H9 (cell line): Measurements from ENCODE around the gene CRTAP. TPM values are rescaled to one million over a fixed set of nuclear protein-coding genes. Genes with fewer than 3 reads are reported as not detected.
A peak's percentile ranks its signal among the peaks of the same experiment; 100 is the strongest.
"Not testable (repeated sequence)": the region's sequence is repeated elsewhere in the genome, so short reads cannot be mapped to it uniquely, and the experiment has no call there.

Source experiments
- DNase-seq: peaks from one replicate; pipeline ENCODE4 v3.0.0-alpha.2; 2017
- H2AFZ ChIP-seq: one replicate; pipeline ENCODE4 v1.6.1; 2013; ENCODE audit warnings: mild to moderate bottlenecking, low read length, control low read depth, moderate library complexity
- H2AK5ac ChIP-seq: 2 replicates; pipeline ENCODE4 v1.6.1; 2013; ENCODE audit warnings: low read length, control low read depth, mixed read lengths; ENCODE audit not compliant: insufficient read length
- H2BK120ac ChIP-seq: one replicate; pipeline ENCODE4 v1.6.1; 2013; ENCODE audit warnings: low read depth, mild to moderate bottlenecking, low read length, control low read depth, inconsistent platforms; ENCODE audit not compliant: poor library complexity, severe bottlenecking
- H2BK12ac ChIP-seq: 2 replicates; pipeline ENCODE4 v1.6.1; 2013; ENCODE audit warnings: low read length, control low read depth, mixed read lengths, low read depth; ENCODE audit not compliant: insufficient read length
- H2BK15ac ChIP-seq: 2 replicates; pipeline ENCODE4 v1.6.1; 2013; ENCODE audit warnings: low read depth, low read length, control low read depth
- H2BK20ac ChIP-seq: one replicate; pipeline ENCODE4 v1.6.1; 2013; ENCODE audit warnings: low read depth, mild to moderate bottlenecking, low read length, control low read depth, inconsistent platforms; ENCODE audit not compliant: poor library complexity, severe bottlenecking
- H2BK5ac ChIP-seq: 2 replicates; pipeline ENCODE4 v1.6.1; 2013; ENCODE audit warnings: low read length, control low read depth, mixed read lengths; ENCODE audit not compliant: insufficient read length
- H3K14ac ChIP-seq: 2 replicates; pipeline ENCODE4 v1.6.1; 2013; ENCODE audit warnings: low read length, control low read depth; ENCODE audit not compliant: insufficient read depth
- H3K18ac ChIP-seq: 2 replicates; pipeline ENCODE4 v1.6.1; 2013; ENCODE audit warnings: low read depth, mild to moderate bottlenecking, mixed read lengths, low read length, control low read depth; ENCODE audit not compliant: insufficient read length
- H3K23ac ChIP-seq: 2 replicates; pipeline ENCODE4 v1.6.1; 2013; ENCODE audit warnings: low read length, control low read depth, mixed read lengths, low read depth; ENCODE audit not compliant: insufficient read length
- H3K23me2 ChIP-seq: 2 replicates; pipeline ENCODE4 v1.6.1; 2013; ENCODE audit warnings: low read depth, mild to moderate bottlenecking, mixed read lengths, low read length, control low read depth; ENCODE audit not compliant: insufficient read length, poor library complexity, severe bottlenecking
- H3K27ac ChIP-seq: 2 replicates; pipeline ENCODE4 v1.5.1; 2013; ENCODE audit warnings: low read length, control low read depth, mixed read lengths, low read depth; ENCODE audit not compliant: insufficient read length
- H3K27me3 ChIP-seq: 2 replicates; pipeline ENCODE4 v1.6.1; 2013; ENCODE audit warnings: low read length, control low read depth, inconsistent platforms; ENCODE audit not compliant: insufficient read depth
- H3K4ac ChIP-seq: 2 replicates; pipeline ENCODE4 v1.6.1; 2013; ENCODE audit warnings: low read depth, mild to moderate bottlenecking, control low read depth, inconsistent platforms, low read length, moderate library complexity
- H3K4me1 ChIP-seq: 2 replicates; pipeline ENCODE4 v1.6.1; 2013; ENCODE audit warnings: low read length, control low read depth, inconsistent platforms; ENCODE audit not compliant: insufficient read depth
- H3K4me2 ChIP-seq: 2 replicates; pipeline ENCODE4 v1.6.1; 2013; ENCODE audit warnings: low read length, control low read depth, mixed read lengths; ENCODE audit not compliant: insufficient read length, insufficient read depth
- H3K56ac ChIP-seq: 2 replicates; pipeline ENCODE4 v1.6.1; 2013; ENCODE audit warnings: low read depth, mild to moderate bottlenecking, mixed read lengths, low read length, control low read depth; ENCODE audit not compliant: insufficient read length
- H3K79me1 ChIP-seq: 2 replicates; pipeline ENCODE4 v1.6.1; 2013; ENCODE audit warnings: low read depth, mild to moderate bottlenecking, moderate library complexity, low read length, control low read depth, inconsistent platforms; ENCODE audit not compliant: insufficient read depth, poor library complexity, severe bottlenecking
- H3K79me2 ChIP-seq: 2 replicates; pipeline ENCODE4 v1.6.1; 2013; ENCODE audit warnings: low read length, control low read depth, inconsistent platforms; ENCODE audit not compliant: insufficient read depth
- H3K9ac ChIP-seq: 2 replicates; pipeline ENCODE4 v1.6.1; 2013; ENCODE audit warnings: low read length, control low read depth, mixed read lengths; ENCODE audit not compliant: insufficient read length; ENCODE audit errors: extremely low read depth
- H3K9me3 ChIP-seq: one replicate; pipeline ENCODE4 v1.6.1; 2013; ENCODE audit warnings: low read depth, low read length, inconsistent platforms; ENCODE audit not compliant: control insufficient read depth
- H3T11ph ChIP-seq: one replicate; pipeline ENCODE4 v1.6.1; 2013; ENCODE audit warnings: mild to moderate bottlenecking, low read length, control low read depth, inconsistent platforms
- H4K20me1 ChIP-seq: one replicate; pipeline ENCODE4 v1.6.1; 2013; ENCODE audit not compliant: control insufficient read depth, insufficient read length, insufficient read depth
- H4K5ac ChIP-seq: 2 replicates; pipeline ENCODE4 v1.6.1; 2013; ENCODE audit warnings: low read depth, mild to moderate bottlenecking, mixed read lengths, low read length, control low read depth; ENCODE audit not compliant: insufficient read length
- H4K8ac ChIP-seq: replicated peaks from 2 replicates; pipeline ENCODE4 v1.6.1; 2013; ENCODE audit warnings: low read length, control low read depth, mixed read lengths, low read depth; ENCODE audit not compliant: insufficient read length
- H4K91ac ChIP-seq: 2 replicates; pipeline ENCODE4 v1.6.1; 2013; ENCODE audit warnings: low read depth, mild to moderate bottlenecking, moderate library complexity, mixed read lengths, low read length, control low read depth; ENCODE audit not compliant: insufficient read length
- H3K27ac Mint-ChIP-seq, 3 experiments: 2 replicates in 2 of 3; 3 replicates in 1 of 3; pipeline ENCODE4 v1.8.0; 2020 to 2021; ENCODE audit warnings: mixed read lengths in 3 of 3, mild to moderate bottlenecking in 1 of 3, moderate library complexity in 1 of 3
- H3K27me3 Mint-ChIP-seq: 2 replicates; pipeline ENCODE4 v1.8.0; 2021; ENCODE audit warnings: low read depth, mild to moderate bottlenecking, moderate library complexity, mixed read lengths
- H3K36me3 Mint-ChIP-seq, 3 experiments: 2 replicates in 2 of 3; 3 replicates in 1 of 3; pipeline ENCODE4 v1.8.0; 2020 to 2021; ENCODE audit warnings: low read depth in 3 of 3, mixed read lengths in 3 of 3; ENCODE audit not compliant: insufficient read depth in 1 of 3
- H3K4me1 Mint-ChIP-seq, 2 experiments: 2 replicates each; pipeline ENCODE4 v1.8.0; 2020; ENCODE audit warnings: mixed read lengths in 2 of 2
- H3K4me3 Mint-ChIP-seq, 2 experiments: 2 replicates in 1 of 2; 3 replicates in 1 of 2; pipeline ENCODE4 v1.8.0; 2020 to 2021; ENCODE audit warnings: mild to moderate bottlenecking in 2 of 2, mixed read lengths in 2 of 2, moderate library complexity in 1 of 2
- H3K9me3 Mint-ChIP-seq, 2 experiments: 2 replicates in 1 of 2; 3 replicates in 1 of 2; pipeline ENCODE4 v1.8.0; 2020; ENCODE audit warnings: mild to moderate bottlenecking in 2 of 2, mixed read lengths in 2 of 2, moderate library complexity in 1 of 2
- CTCF ChIP-seq: fragments of 200-600 bp; sonication (generic); conservative IDR thresholded peaks from 3 replicates; pipeline ENCODE4 v1.8.0; 2021; ENCODE audit warnings: antibody characterized with exemption, mild to moderate bottlenecking
- WGBS: extraction: QIAGEN DNeasy Blood & Tissue Kit; methylation state at CpG from one replicate; pipeline ENCODE4 v1.1.7; 2013; ENCODE audit warnings: missing lambda C conversion rate, low lambda C conversion rate, mixed read lengths; ENCODE audit not compliant: insufficient read length; ENCODE audit errors: extremely low coverage; 5-methylcytosine and 5-hydroxymethylcytosine counted together
- total RNA-seq: library from RNA; stranded (reverse); gene quantifications from 2 replicates; pipeline ENCODE4 v1.2.1, GENCODE V29; 2021

The CRTAP gene
- total RNA-seq, 1 experiment from 2014 or later: 159 TPM

- no peak overlapping the region for H3K9ac ChIP-seq
- H3K14ac ChIP-seq: no peak overlapping the region
- no peak overlapping the region for H2AK5ac ChIP-seq
- no peaks in the 10 kb centered on the region for H3K9me3 ChIP-seq
- H2BK12ac ChIP-seq: no peak overlapping the region
- peaks cover 2% of the 10 kb centered on the region for H4K20me1 ChIP-seq
- H3K79me2 ChIP-seq: no peaks in the 10 kb centered on the region
- Mint-ChIP-seq H3K4me3 (no peak overlapping the region), H3K27me3 (no peaks in the 10 kb centered on the region), H3K9me3 (no peaks in the 10 kb centered on the region), H3K27ac (no peak overlapping the region; a peak in 1 of 7 replicates), H3K36me3 (peaks cover 12 to 49% (median 26%) of the 10 kb centered on the region in 3 experiments; a peak in 6 of 7 replicates), H3K4me1 (peaks cover 0 to 5% of the 10 kb centered on the region in 2 experiments; a peak in 2 of 4 replicates)
- no peak overlapping the region for H3K23ac ChIP-seq
- no peak overlapping the region for H4K5ac ChIP-seq
- no peak overlapping the region for H2BK20ac ChIP-seq
- no peak overlapping the region for H3K27ac ChIP-seq
- no peak overlapping the region for H4K8ac ChIP-seq
- H2BK120ac ChIP-seq: no peak overlapping the region
- no peak overlapping the region for H3T11ph ChIP-seq
- H2BK15ac ChIP-seq: no peak overlapping the region
- no peak for DNase-seq
- no peak overlapping the region for H2AFZ ChIP-seq
- H3K56ac ChIP-seq: no peak overlapping the region
- no peaks in the 10 kb centered on the region for H3K4me1 ChIP-seq
- H3K23me2 ChIP-seq: no peaks in the 10 kb centered on the region
- no peak overlapping the region for H2BK5ac ChIP-seq
- H3K27me3 ChIP-seq: no peaks in the 10 kb centered on the region
- H3K4ac ChIP-seq: no peak overlapping the region
- no CpG with 5 or more reads among the region's 1 CpG for WGBS
- no peak overlapping the region for H4K91ac ChIP-seq
- no peak overlapping the region for H3K4me2 ChIP-seq
- H3K79me1 ChIP-seq: no peaks in the 10 kb centered on the region
- H3K18ac ChIP-seq: no peak overlapping the region
- no peak for TF ChIP-seq CTCF
Measured at GRCh38 chr3:33137691-33138090, 23.9 kb downstream of the CRTAP start.

GRCh38 chr3:33139006-33139623 lies 25.3 kb downstream of the CRTAP start:
- Mint-ChIP-seq H3K27ac (peak overlapping the region in 1 of 3 experiments; percentile 68; a peak in 1 of 7 replicates), H3K36me3 (peaks cover 13 to 46% (median 23%) of the 10 kb centered on the region in 3 experiments; a peak in 6 of 7 replicates)
- H2BK5ac ChIP-seq, H3T11ph ChIP-seq, H3K14ac ChIP-seq, H3K79me1 ChIP-seq, H2AFZ ChIP-seq, H2AK5ac ChIP-seq, H2BK120ac ChIP-seq, H3K23me2 ChIP-seq, H4K20me1 ChIP-seq, H2BK12ac ChIP-seq, H3K27me3 ChIP-seq, H3K4me1 Mint-ChIP-seq, H4K5ac ChIP-seq, H3K4me1 ChIP-seq, H3K23ac ChIP-seq, H4K91ac ChIP-seq, H3K9me3 Mint-ChIP-seq, H3K9me3 ChIP-seq, H3K27ac ChIP-seq, H2BK20ac ChIP-seq, H3K4me3 Mint-ChIP-seq, H4K8ac ChIP-seq, H2BK15ac ChIP-seq, H3K4ac ChIP-seq, H3K9ac ChIP-seq, DNase-seq, H3K27me3 Mint-ChIP-seq, H3K18ac ChIP-seq, H3K79me2 ChIP-seq, H3K56ac ChIP-seq, H3K4me2 ChIP-seq: not testable (repeated sequence)
- whole genome bisulfite sequencing: no CpG with 5 or more reads among the region's 8 CpGs
